KOPT-K1 (cell line): ENCODE measurements around the gene P2RY11.

ENCODE experiments used
- H3K27ac ChIP-seq: fragments of 200-600 bp; sonication (generic); 2 replicates; pipeline ENCODE4 v1.5.1; 2016; ENCODE audit warnings: antibody characterized with exemption, mild to moderate bottlenecking, low read depth, low read length; ENCODE audit not compliant: poor library complexity, severe bottlenecking
- H3K36me3 ChIP-seq: fragments of 200-600 bp; sonication (generic); 2 replicates; pipeline ENCODE4 v1.5.1; 2017; ENCODE audit warnings: antibody characterized with exemption, mild to moderate bottlenecking, low read length, moderate library complexity; ENCODE audit not compliant: insufficient read depth
- H3K9me3 ChIP-seq: fragments of 200-600 bp; sonication (generic); 2 replicates; pipeline ENCODE4 v1.5.1; 2017; ENCODE audit warnings: antibody characterized with exemption, low read length, mild to moderate bottlenecking; ENCODE audit not compliant: insufficient read depth, poor library complexity, severe bottlenecking

The P2RY11 gene

DNA sequence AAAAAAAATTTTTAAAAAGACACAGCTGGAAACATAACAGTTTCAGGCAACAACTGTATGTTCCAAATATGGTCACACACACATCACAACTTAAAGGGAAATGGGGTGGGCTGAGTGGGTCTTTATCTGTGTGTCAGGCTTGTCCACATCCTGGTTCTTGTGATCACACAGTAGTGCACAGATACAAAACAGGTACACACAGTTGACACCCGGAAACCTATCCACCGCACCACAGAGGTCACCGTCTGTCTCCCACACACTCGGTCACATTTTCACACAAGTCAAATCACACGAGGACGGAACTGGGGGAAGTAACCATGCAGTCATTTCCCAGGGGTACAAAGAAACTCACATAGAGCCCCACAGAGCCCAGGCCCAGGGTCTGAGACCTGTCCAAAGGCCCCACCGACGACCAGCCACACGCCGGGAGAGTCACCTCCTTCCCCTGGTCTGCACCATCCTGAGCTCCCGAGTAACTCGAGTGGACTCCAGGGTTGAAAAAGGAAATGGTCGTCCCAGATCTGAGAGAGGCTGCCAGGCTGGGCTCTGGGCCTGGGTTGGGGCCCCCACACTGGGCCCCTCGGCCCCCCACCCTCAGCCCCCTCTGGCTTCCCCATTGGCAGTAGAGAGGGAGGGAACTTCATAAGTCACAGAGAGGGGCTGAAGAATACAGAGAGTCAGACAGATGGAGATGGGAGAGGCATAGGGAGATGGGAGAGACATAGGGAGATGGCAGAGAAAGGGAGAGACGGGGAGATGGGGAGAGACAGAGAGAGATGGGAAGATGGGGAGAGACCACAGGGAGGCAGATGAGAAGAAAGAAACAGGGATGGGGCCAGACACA is 6.6 kb upstream of the P2RY11 start:
- no peaks in the 10 kb centered on the region for H3K9me3 ChIP-seq
- peaks cover 32% of the 10 kb centered on the region for H3K36me3 ChIP-seq
- H3K27ac ChIP-seq, result peak overlapping the region; percentile 99

DNA sequence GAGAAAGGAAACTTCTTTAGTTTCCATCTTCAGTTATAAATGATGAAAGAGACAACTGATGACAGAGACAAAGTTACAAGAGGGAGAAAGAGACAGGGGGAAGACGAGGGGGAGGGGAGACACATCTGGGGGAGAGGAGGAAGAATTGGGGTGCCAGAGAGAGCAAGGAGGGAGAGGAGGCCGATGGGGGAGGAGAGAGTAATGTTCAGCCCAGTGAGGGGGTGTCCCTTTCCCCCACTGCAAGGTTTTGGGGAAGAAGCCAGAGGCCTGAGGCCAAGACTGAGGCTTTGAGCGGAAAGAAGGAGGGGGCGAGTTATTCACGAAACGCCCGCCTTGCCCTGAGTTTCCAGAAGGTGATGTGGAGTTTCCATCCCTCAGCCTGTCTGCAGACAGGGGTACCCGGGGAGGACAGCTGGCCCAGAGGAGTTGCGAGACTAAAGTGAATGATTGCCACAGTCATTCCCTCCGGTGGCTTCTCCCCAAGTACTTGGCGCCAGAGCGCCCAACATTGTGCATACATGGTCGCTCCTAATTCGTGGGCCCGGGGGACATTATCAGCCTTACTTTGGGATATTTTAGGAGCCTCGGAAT is 5.9 kb upstream of the P2RY11 start:
- Histone ChIP-seq H3K27ac (peak overlapping the region; percentile 99), H3K36me3 (peaks cover 39% of the 10 kb centered on the region), H3K9me3 (no peaks in the 10 kb centered on the region)

DNA sequence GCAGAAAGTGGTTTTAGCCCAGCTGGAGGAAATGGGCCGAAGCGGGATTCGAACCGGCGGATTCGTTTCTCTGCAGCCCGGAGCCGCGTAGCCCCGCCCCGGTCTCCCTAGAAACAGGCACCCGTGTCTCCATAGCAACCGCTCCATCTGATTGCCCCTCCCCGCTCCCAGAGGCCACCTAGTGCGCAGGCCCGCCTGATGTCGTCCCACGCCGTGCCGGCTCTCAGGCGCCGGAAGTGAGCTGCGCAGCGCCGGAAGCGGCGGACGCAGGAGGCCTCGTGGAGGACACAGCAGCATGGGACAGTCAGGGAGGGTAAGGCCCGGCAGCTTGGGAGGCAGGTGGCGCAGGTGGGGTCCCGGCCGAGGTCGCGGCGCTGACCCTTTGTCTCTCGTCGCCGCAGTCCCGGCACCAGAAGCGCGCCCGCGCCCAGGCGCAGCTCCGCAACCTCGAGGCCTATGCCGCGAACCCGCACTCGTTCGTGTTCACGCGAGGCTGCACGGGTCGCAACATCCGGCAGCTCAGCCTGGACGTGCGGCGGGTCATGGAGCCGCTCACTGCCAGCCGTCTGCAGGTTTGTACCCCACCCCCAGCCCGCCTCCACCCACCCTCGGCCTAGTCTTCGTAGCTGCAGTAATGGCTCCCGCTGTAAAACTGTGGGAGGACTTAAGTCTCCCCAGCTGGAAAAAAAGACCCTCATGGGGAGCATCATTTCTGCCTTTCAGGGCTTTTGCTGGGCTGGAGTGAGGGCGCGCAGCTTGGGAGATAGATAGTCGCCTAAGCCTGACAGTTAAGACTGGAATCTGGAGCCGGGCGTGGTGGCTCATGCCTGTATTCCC is 5.2 kb upstream of the P2RY11 start, which contains the start of gene PPAN:
PPAN (plus strand) TSS at position 263 of the 837 bp plus-strand sequence; CDS start at position 296, 33 bp downstream.
- Histone ChIP-seq H3K9me3 (no peaks in the 10 kb centered on the region), H3K27ac (peak within 1 kb of the TSS; percentile 99), H3K36me3 (peaks cover 46% of the 10 kb centered on the region)

GRCh38 chr19:10107254-10107653 is 4.2 kb upstream of the P2RY11 start:
- peak overlapping the region; percentile 99 for H3K27ac ChIP-seq
- H3K36me3 ChIP-seq, result peaks cover 56% of the 10 kb centered on the region
- no peaks in the 10 kb centered on the region for H3K9me3 ChIP-seq

GRCh38 chr19:10107817-10108367 is 3.6 kb upstream of the P2RY11 start:
- peaks cover 59% of the 10 kb centered on the region for H3K36me3 ChIP-seq
- peak overlapping the region; percentile 99 for H3K27ac ChIP-seq
- H3K9me3 ChIP-seq, result no peaks in the 10 kb centered on the region

GRCh38 chr19:10109528-10109927 is 2.0 kb upstream of the P2RY11 start:
- Histone ChIP-seq H3K9me3 (no peaks in the 10 kb centered on the region), H3K27ac (no peak overlapping the region), H3K36me3 (peaks cover 70% of the 10 kb centered on the region)

DNA sequence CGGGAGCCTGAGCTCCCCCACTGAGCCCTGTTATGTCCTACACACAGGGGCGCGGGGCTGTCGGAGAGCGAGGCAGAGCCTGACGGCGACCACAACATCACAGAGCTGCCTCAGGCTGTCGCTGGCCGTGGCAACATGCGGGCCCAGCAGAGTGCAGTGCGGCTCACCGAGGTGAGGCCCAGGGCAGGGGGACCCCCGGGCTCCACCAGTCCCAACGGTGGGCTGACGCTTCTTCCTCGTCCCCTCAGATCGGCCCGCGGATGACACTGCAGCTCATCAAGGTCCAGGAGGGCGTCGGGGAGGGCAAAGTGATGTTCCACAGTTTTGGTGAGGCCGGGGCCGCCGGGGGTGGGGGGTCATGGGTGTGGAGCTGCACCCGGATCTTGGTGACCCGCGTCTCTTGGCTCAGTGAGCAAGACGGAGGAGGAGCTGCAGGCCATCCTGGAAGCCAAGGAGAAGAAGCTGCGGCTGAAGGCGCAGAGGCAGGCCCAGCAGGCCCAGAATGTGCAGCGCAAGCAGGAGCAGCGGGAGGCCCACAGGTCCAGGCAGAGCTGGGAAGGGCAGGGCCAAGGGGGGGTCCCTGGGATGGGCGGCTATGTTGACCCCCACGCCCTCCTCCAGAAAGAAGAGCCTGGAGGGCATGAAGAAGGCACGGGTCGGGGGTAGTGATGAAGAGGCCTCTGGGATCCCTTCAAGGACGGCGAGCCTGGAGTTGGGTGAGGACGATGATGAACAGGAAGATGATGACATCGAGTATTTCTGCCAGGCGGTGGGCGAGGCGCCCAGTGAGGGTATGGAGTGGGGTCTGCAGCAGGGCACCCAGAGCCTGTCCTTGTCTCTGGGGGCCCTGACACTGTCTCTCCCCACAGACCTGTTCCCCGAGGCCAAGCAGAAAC is 1.2 kb upstream of the P2RY11 start:
- no peaks in the 10 kb centered on the region for H3K9me3 ChIP-seq
- H3K36me3 ChIP-seq, result peaks cover 78% of the 10 kb centered on the region
- H3K27ac ChIP-seq, result no peak overlapping the region

- Histone ChIP-seq H3K36me3 (peaks cover 85% of the 10 kb centered on the region), H3K27ac (no peak overlapping the region), H3K9me3 (no peaks in the 10 kb centered on the region)
Measured at GRCh38 chr19:10110972-10111317, 548 bp upstream of the P2RY11 start.

DNA sequence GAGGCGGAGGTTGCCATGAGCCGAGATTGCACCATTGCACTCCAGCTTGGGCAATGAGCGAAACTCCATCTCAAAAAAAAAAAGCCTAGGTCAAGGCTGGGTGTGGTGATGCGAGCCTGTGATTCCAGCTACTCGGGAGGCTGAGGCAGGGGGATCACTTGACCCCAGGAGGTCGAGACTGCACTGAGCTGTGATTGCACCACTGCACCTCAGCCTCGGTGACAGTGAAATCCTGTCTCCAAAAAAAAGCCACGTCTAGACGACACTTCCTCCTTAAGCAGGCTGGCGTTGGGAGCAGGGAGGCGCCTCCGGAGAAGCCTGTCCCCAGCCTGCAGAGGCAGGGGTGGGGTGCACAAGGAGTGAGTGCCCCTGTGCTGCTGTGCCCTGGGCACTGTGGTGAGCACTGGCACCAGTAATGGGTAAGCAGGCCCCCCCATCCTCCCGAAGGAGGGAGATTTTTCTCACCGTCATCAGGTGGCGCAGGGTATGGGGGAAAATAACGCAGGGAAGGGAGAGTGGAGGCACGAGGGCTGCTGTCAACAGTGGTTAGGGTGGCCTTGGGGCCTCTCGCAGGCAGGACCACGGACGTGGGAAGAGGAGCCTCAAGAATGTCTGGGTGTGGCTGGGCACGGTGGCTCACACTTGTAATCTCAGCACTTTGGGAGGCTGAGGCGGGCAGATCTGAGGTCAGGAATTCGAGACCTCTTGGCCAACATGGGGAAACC is 706 bp downstream of the P2RY11 start:
- Histone ChIP-seq H3K9me3 (no peaks in the 10 kb centered on the region), H3K36me3 (peaks cover 92% of the 10 kb centered on the region), H3K27ac (peak overlapping the region; percentile 44)

DNA sequence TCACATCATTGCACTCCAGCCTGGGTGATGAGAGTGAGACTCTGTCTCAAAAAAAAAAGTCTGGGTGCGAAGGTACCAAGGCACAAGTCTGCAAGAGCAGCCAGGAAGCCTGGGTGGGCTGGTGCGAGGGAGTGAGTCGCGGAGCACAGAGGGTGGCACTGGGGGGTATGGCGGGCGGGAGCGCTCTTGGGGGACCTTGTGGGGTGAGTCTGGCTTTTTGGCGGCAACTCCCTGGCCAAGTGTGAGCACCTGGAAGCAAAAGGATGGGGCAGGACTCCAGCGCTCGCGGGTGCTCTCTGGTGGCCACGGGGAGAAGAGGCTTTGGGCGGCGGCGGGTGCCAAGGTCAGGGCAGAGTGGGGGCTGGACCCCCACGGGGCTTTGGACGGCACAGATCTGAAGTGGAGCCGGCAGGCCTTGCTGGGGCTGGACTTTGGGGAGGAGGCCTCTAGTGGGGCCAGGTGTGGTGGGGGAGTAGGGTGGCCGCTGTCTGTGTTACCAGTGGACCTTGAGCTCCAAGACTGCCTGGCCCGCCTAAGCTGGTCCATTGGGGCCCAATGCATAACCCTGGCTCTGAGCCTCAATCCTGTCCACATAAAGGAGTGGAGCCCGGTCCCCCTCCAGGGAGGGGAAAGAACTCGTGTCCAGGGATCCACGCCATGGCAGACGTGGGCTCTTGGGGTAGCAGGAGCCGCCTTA is 1.6 kb downstream of the P2RY11 start:
- Histone ChIP-seq H3K9me3 (no peaks in the 10 kb centered on the region), H3K27ac (peak overlapping the region; percentile 44), H3K36me3 (peaks cover 92% of the 10 kb centered on the region)

- Histone ChIP-seq H3K36me3 (peaks cover 92% of the 10 kb centered on the region), H3K9me3 (no peaks in the 10 kb centered on the region), H3K27ac (peak overlapping the region; percentile 44)
Measured at GRCh38 chr19:10113592-10113963, 2.1 kb downstream of the P2RY11 start.

DNA sequence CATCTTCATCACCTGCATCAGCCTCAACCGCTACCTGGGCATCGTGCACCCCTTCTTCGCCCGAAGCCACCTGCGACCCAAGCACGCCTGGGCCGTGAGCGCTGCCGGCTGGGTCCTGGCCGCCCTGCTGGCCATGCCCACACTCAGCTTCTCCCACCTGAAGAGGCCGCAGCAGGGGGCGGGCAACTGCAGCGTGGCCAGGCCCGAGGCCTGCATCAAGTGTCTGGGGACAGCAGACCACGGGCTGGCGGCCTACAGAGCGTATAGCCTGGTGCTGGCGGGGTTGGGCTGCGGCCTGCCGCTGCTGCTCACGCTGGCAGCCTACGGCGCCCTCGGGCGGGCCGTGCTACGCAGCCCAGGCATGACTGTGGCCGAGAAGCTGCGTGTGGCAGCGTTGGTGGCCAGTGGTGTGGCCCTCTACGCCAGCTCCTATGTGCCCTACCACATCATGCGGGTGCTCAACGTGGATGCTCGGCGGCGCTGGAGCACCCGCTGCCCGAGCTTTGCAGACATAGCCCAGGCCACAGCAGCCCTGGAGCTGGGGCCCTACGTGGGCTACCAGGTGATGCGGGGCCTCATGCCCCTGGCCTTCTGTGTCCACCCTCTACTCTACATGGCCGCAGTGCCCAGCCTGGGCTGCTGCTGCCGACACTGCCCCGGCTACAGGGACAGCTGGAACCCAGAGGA is 2.6 kb downstream of the P2RY11 start:
- H3K9me3 ChIP-seq, result no peaks in the 10 kb centered on the region
- peaks cover 87% of the 10 kb centered on the region for H3K36me3 ChIP-seq
- H3K27ac ChIP-seq, result no peak overlapping the region
